NCI-H345 treated with DMSO at 0.1 percent for 48 hours (cell line): ENCODE measurements around the gene HCRTR2.

ENCODE experiments used
- DNase-seq: peaks from one replicate; lab custom pipeline; 2025; ENCODE audit not compliant: unreplicated experiment; lab: John Stamatoyannopoulos, UW

The HCRTR2 gene

DNA sequence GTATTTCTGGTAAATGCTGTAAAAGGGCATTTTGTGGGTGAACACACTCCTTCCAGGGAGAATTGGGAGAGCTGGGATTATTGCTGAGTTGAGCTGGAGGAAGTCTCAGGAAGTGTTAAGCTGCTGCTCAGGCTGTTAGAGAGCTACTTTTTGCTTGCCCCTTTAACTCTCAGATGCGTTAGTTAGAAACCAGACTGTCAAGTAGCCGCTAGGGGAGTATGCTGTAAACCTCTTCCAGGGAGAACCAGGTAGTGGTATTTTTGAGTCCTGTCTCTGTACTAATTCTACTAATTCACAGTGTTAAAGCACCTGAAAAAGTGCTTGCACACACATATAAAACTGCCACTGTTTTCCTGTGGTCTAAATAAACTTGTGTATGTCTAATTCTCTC, 146.4 kb downstream of the HCRTR2 start:
- DNase-seq: no peak

DNA sequence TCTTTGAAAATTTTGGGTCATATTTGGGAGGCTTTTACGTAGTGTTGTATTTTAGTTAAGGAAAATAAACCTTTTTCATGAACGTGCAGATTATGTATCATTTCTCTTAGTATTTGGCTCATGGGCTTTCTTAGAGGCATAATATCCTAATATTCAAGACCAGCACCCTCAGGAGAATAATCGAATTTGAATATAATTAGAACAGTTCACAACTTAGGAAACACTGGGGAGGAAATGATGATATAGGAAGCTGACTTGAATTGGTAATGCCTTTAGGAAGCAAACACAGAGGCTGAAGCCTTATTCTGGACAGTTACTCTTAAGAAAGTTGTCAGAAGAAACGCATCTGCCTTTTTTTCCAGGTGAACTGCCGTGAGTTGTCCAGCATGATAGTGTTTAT, 152.9 kb downstream of the HCRTR2 start, which contains the start of gene GFRAL:
GFRAL (plus strand) TSS at position 301 of the 400 bp plus-strand sequence; CDS start at position 387, 86 bp downstream.
- no peak for DNase-seq
